ENCODE measurements around the gene L1CAM. TPM values are rescaled to one million over a fixed set of nuclear protein-coding genes. Genes with fewer than 3 reads are reported as not detected.

Gene L1CAM
- total RNA-seq, 1 donor from 2014 or later = 11.0 TPM

DNA sequence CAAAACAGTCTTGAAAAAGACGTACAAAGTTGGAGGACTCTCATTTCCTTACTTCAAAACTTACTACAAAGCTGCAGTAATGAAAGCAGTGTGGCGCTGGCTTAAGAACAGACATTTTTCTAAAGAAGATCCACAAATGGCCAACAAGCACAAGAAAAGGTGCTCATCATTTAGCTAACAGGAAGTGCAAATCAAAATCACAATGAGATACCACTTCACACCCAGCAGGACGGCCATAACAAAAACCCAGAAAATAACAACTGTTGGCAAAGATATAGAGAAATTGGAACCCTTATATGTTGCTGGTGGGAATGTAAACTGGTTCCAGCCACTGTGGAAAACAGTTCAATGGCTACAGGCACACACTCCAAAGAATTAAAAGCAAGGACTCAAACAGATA lies 59.0 kb downstream of the L1CAM start:
- no peaks in the 10 kb centered on the region for H3K9me3 Mint-ChIP-seq
- intact Hi-C loops (cut with micrococcal nuclease) = no loop called here
- ChIA-PET CTCF (no interaction called here), POLR2A (no interaction called here)
- H3K36me3 Mint-ChIP-seq (ENCODE audit: low read depth) = no peaks in the 10 kb centered on the region
- no peak for ATAC-seq (ENCODE audit: low read depth)
- no peak for DNase-seq
- H3K27me3 Mint-ChIP-seq = peaks cover 16% of the 10 kb centered on the region
- H3K4me3 Mint-ChIP-seq = no peak overlapping the region
- no peak overlapping the region for H3K27ac Mint-ChIP-seq
- peaks cover 10% of the 10 kb centered on the region for H3K4me1 Mint-ChIP-seq
- TF ChIP-seq CTCF (IDR thresholded peaks at IDR 0.05) = no peak

DNA sequence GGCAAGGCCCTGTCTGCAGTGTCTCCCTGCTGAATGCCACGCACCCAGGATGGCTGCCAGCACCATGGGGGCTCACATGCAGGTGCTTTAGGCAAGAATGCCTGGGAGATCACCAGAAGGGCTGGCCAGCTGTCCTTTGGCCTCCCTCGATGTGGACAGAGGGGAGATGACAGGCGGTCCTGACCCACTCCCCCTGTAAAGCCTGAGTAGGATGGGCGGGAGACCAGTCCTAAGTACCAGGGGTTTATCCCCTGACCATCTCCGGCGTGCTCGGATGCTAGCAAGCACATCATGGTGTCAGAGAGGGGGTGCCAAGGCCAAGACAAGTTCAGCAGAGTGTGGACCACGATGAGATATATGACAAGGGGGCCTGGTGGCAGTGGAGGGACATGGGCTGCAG lies 60.9 kb downstream of the L1CAM start:
- Mint-ChIP-seq H3K4me1 (peaks cover 10% of the 10 kb centered on the region), H3K9me3 (no peaks in the 10 kb centered on the region), H3K4me3 (no peak overlapping the region), H3K27ac (no peak overlapping the region), H3K27me3 (peaks cover 15% of the 10 kb centered on the region), H3K36me3 (ENCODE audit: low read depth) (no peaks in the 10 kb centered on the region)
- POLR2A ChIA-PET = no interaction called here
- intact Hi-C loops (cut with micrococcal nuclease) = no loop called here
- no peak for ATAC-seq (ENCODE audit: low read depth)
- CTCF ChIA-PET = no interaction called here
- no peak for TF ChIP-seq CTCF (IDR thresholded peaks at IDR 0.05)
- no peak for DNase-seq

- H3K27ac Mint-ChIP-seq = no peak overlapping the region
These were observed 61.6 kb downstream of the L1CAM start for GRCh38 chrX:153824348-153824747.

GRCh38 chrX:153821066-153821465 lies 64.9 kb downstream of the L1CAM start:
- intact Hi-C loops (cut with micrococcal nuclease) = no loop called here
- DNase-seq (no peak), ATAC-seq (ENCODE audit: low read depth) (no peak)
- CTCF ChIA-PET = no interaction called here
- Mint-ChIP-seq H3K27me3 (peaks cover 11% of the 10 kb centered on the region), H3K36me3 (ENCODE audit: low read depth) (no peaks in the 10 kb centered on the region), H3K4me1 (peaks cover 8% of the 10 kb centered on the region), H3K9me3 (no peaks in the 10 kb centered on the region), H3K27ac (no peak overlapping the region), H3K4me3 (no peak overlapping the region)
- POLR2A ChIA-PET = no interaction called here
- no peak for TF ChIP-seq CTCF (IDR thresholded peaks at IDR 0.05)

More at GRCh38 chrX:153824348-153824747, 61.6 kb downstream of the L1CAM start:
- no peaks in the 10 kb centered on the region for H3K36me3 Mint-ChIP-seq (ENCODE audit: low read depth)
- no peaks in the 10 kb centered on the region for H3K9me3 Mint-ChIP-seq
- H3K27me3 Mint-ChIP-seq = peaks cover 18% of the 10 kb centered on the region
- no peak for DNase-seq
- ATAC-seq (ENCODE audit: low read depth) = no peak
- ChIA-PET CTCF (no interaction called here), POLR2A (no interaction called here)
- no peak for TF ChIP-seq CTCF (IDR thresholded peaks at IDR 0.05)
- peaks cover 9% of the 10 kb centered on the region for H3K4me1 Mint-ChIP-seq
- intact Hi-C loops (cut with micrococcal nuclease) = no loop called here
- H3K4me3 Mint-ChIP-seq = no peak overlapping the region

DNA sequence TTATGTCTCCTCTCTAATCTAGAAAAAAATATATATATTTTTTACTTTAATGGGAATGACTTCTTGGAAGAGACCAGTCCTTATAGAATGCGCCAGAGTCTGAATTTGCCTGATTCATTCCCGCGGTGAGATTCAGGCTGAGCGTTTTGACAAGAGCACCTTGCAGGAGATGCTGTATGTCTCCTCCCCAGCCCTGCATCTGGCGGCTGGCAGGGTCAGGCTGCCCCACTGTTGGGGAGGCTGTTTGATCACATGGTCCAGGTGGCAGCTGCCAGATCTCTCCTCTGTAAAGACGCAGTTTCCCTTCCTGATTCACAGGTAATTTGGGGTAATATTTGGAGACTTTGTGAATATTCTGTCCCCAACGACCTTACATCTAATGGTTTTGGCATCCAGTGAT lies 65.4 kb downstream of the L1CAM start:
- no peak for TF ChIP-seq CTCF (IDR thresholded peaks at IDR 0.05)
- H3K27ac Mint-ChIP-seq = no peak overlapping the region
- no peak for ATAC-seq (ENCODE audit: low read depth)
- H3K4me3 Mint-ChIP-seq = no peak overlapping the region
- intact Hi-C loops (cut with micrococcal nuclease) = no loop called here
- H3K27me3 Mint-ChIP-seq = peaks cover 11% of the 10 kb centered on the region
- no peaks in the 10 kb centered on the region for H3K9me3 Mint-ChIP-seq
- ChIA-PET CTCF (no interaction called here), POLR2A (no interaction called here)
- DNase-seq = no peak
- H3K36me3 Mint-ChIP-seq (ENCODE audit: low read depth) = no peaks in the 10 kb centered on the region
- peaks cover 8% of the 10 kb centered on the region for H3K4me1 Mint-ChIP-seq
